H54 (cell line): ENCODE data around the gene IFNA4.
"Not testable (repeated sequence)": the region's sequence is repeated elsewhere in the genome, so short reads cannot be mapped to it uniquely, and the experiment has no call there.

Experiments used
- DNase-seq: peaks from one replicate; pipeline ENCODE4 v3.0.0; 2011; ENCODE audit warnings: low spot score, mixed read lengths; ENCODE audit not compliant: insufficient read length
- FAIRE-seq: peaks from 3 replicates; lab custom pipeline; 2011; peaks lifted over from hg19 to GRCh38; lab: Jason Lieb, UNC
- POLR2A ChIP-seq: IDR thresholded peaks from 2 replicates; pipeline ENCODE4 v1.6.1; 2011; ENCODE audit warnings: low read depth, mild to moderate bottlenecking, low read length

The IFNA4 gene

GRCh38 chr9:21187487-21187886 is at the start of gene IFNA4:
Gene IFNA4, minus strand, starts transcription at chr9:21187587. Its CDS starts 56 bp downstream, at chr9:21187531.
- DNase-seq, FAIRE-seq: not testable (repeated sequence)

GRCh38 chr9:21236360-21236714 is 49.0 kb upstream of the IFNA4 start:
- FAIRE-seq = not testable (repeated sequence)

DNA sequence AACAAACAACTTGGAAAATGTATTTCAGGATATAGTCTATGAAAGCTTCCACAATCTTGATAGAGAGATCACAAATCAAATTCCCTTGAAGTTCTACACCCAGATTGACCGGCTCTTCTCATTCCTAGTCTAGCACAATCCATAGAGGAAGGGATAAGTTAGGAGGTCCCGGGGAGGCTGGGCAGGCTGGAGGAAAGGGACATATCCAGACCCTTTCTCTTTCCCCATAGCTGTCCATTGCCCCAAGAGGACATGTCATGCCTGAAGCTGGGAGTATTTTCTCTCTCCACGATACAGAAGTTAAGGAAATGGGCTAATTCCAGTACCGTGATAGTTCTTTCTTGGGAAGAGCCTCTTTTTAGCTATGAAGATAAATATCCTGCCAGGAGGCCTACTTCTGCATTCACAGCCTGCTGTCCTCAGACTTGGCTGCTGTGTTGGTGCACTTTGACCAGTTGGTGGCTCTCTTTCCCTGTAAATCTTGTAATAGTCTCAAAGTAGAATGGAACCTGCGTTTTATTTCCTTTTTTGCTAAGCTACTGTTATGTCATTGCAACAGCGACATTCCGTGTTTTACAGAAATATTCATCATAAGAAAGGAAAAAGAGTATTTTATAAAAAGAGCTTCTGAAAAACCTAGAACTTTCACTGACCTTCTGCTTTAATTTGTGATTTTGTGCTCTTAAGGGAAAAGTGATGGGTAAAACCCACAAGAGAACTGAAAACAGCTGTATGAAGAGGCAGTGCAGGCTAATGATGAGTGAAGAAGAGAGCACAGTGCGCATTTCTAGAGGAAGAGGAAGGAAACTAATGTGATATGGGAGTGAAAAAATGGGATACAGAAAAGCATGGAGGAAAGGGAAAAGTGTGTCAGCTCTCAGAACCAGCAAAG is 48.3 kb upstream of the IFNA4 start:
- FAIRE-seq = peak; percentile 94
- peak; percentile 2 for DNase-seq

More at GRCh38 chr9:21236360-21236714, 49.0 kb upstream of the IFNA4 start:
- DNase-seq = not testable (repeated sequence)

- TF ChIP-seq POLR2A = no peak
- FAIRE-seq (no peak), DNase-seq (no peak)
Observed at GRCh38 chr9:21234153-21234687, 46.8 kb upstream of the IFNA4 start.

- FAIRE-seq (no peak), DNase-seq (no peak)
- no peak for TF ChIP-seq POLR2A
Observed at GRCh38 chr9:21233258-21233657, 45.9 kb upstream of the IFNA4 start.

GRCh38 chr9:21228122-21228521 is 40.7 kb upstream of the IFNA4 start, which contains the start of gene IFNA17:
Gene IFNA17, minus strand, starts transcription at chr9:21228222. Its CDS starts 49 bp downstream, at chr9:21228173.
- no peak for DNase-seq
- no peak for TF ChIP-seq POLR2A
- no peak for FAIRE-seq

- DNase-seq, FAIRE-seq: not testable (repeated sequence)
Observed at GRCh38 chr9:21217211-21217610, 29.8 kb upstream of the IFNA4 start, which contains the start of gene IFNA16. Gene IFNA16, minus strand, starts transcription at chr9:21217311. Its CDS starts 6 bp downstream, at chr9:21217305.

GRCh38 chr9:21213411-21214326 is 26.3 kb upstream of the IFNA4 start:
- DNase-seq = not testable (repeated sequence)

DNA sequence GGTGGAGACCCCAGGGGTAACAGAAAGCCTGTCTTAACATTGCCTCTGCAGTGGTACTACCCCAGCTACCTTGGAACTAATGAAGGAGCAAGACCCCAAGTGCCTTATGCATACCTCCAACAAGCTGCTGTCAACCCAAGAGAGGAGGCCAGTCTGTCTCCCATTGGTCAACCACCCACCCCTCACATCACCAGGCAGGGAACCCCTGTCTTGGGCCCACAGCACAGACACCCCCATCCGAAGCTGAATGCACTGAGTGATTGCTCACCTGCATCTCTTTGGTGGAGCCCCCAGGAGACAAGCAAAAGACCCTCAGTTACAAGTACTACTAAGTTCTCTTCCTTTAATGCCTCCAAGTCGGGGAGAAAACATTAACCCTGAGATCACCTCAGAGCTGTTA is 24.8 kb upstream of the IFNA4 start:
- FAIRE-seq, DNase-seq: not testable (repeated sequence)

More at GRCh38 chr9:21213411-21214326, 26.3 kb upstream of the IFNA4 start:
- peak; percentile 78 for FAIRE-seq

- DNase-seq, FAIRE-seq: not testable (repeated sequence)
Observed at GRCh38 chr9:21210782-21211181, 23.4 kb upstream of the IFNA4 start.

DNA sequence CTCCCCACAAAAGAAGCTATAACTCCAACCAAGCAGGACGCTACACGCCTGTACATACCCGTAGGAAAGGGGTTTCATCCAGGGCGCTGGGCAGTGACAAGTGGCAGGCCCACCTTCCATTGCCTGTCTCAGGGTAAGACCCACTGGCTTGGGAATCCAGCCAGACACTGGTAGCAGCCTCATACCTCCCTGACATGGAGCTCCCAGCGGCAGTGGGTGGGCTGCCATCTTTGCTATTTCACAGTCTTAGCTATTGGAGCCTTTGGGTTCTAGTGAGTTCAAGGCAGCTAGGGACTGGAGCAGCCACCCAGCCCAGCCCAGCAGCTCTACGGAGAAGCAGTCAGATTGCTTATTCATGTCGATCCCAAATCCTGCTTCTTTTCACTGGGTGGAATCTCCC is 22.9 kb upstream of the IFNA4 start:
- FAIRE-seq (no peak), DNase-seq (no peak)
- TF ChIP-seq POLR2A = no peak

GRCh38 chr9:21207043-21207442 is 19.7 kb upstream of the IFNA4 start, which contains the start of gene IFNA10:
Gene IFNA10, minus strand, starts transcription at chr9:21207143. Its CDS starts 46 bp downstream, at chr9:21207097.
- DNase-seq, FAIRE-seq: not testable (repeated sequence)

DNA sequence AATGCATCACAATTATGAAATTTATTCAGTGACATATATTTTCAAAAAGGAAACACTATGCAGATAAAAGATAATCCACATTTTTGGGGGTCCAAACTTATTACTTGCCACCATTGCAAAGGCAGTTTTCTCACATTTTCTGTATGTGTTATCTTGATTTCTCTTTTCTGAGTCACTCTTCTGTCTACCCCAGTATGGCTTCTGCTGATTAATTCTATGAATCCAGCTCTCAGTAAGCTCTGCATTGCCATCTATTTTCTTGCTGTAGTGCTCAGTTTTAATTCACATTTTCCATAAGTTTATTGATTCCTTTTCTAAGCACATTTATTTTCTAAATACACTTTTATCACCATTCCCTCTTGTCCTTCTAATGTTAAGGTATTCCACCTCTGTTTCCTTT is 17.8 kb upstream of the IFNA4 start:
- TF ChIP-seq POLR2A = no peak
- DNase-seq (no peak), FAIRE-seq (no peak)

DNA sequence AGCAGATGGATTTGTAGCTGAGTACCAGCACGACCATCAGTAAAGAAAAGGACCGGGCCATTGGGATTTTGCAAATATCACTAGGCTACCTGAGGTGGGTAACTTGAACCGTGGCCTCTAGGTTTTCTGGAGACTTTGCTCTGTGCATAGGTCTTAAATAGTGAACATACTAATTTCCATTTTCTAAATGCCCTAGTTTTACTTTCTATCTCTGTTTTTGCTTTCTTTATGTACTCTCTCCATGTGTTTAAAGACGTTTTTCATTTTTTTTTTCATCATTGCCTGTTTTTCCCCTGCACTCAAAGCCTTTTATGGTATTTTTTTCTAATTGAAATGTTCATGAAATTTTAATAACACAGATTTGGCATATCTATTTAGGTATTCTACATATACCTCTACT is 14.7 kb upstream of the IFNA4 start, which contains the start of gene IFNA7:
Gene IFNA7 (minus strand): TSS at position 101 of the 400 bp plus-strand sequence. CDS start 40 bp downstream, at position 61.
- DNase-seq, FAIRE-seq: not testable (repeated sequence)

GRCh38 chr9:21194867-21195776 is 7.7 kb upstream of the IFNA4 start:
- FAIRE-seq = peak; percentile 81
- DNase-seq = not testable (repeated sequence)

DNA sequence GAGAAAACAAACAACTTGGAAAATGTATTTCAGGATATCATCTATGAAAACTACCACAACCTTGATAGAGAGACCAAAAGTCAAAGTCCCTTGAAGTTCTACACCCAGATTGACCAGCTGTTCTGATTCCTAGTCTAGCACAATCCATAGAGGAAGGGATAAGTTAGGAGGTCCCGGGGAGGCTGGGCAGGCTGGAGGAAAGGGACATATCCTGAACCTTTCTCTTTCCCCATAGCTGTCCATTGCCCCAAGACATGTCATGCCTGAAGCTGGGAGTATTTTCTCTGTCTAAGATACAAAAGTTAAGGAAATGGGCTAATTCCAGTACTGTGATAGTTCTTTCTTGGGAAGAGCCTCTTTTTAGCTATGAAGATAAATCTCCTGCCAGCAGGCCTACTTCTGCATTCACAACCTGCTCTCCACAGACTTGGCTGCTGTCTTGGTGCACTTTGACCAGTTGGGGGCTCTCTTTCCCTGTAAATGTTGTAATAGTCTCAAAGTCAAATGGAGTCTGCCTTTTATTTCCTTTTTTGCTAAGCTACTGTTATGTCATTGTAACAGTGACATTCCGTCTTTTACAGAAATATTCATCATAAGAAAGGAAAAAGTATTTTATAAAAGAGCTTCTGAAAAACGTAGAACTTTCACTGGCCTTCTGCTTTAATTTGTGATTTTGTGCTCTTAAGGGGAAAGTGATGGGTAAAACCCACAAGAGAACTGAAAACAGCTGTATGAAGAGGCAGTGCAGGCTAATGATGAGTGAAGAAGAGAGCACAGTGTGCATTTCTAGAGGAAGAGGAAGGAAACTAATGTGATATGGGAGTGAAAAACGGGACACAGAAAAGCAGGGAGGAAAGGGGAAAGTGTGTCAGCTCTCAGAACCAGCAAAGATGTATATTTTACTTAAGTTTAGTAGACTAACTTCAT is 4.3 kb downstream of the IFNA4 start:
- peak; percentile 93 for FAIRE-seq
- DNase-seq = not testable (repeated sequence)
